K562 (cell line): ENCODE data around the gene HCN3. TPM values are rescaled to one million over a fixed set of nuclear protein-coding genes. Genes with fewer than 3 reads are reported as not detected.
A peak's percentile ranks its signal among the peaks of the same experiment; 100 is the strongest.

Source experiments
- ATF2 ChIP-seq: sonication (generic); formaldehyde crosslinking; IDR thresholded peaks from 2 replicates; pipeline ENCODE4 v1.8.1; 2022; ENCODE audit warnings: missing genetic modification reagents
- ELK3 ChIP-seq: fragments of 450-650 bp; formaldehyde crosslinking; IDR thresholded peaks from 2 replicates; pipeline ENCODE4 v1.4.0; 2020; ENCODE audit warnings: mild to moderate bottlenecking
- FOXA1 ChIP-seq: fragments of 450-650 bp; IDR thresholded peaks from 2 replicates; pipeline ENCODE4 v1.6.1; 2016; ENCODE audit warnings: mild to moderate bottlenecking, borderline replicate concordance
- GTF2E2 ChIP-seq: fragments of 200-800 bp; sonication (Bioruptor generic); IDR thresholded peaks from 2 replicates; pipeline ENCODE4 v1.6.1; 2016; ENCODE audit warnings: missing genetic modification characterization, missing compliant biosample characterization
- HDGF ChIP-seq: fragments of 450-650 bp; IDR thresholded peaks from 2 replicates; pipeline ENCODE4 v1.6.1; 2016
- HIVEP1 ChIP-seq: fragments of 250-450 bp; sonication (Bioruptor Pico); IDR thresholded peaks from 2 replicates; pipeline ENCODE4 v1.4.0; 2020; ENCODE audit warnings: mild to moderate bottlenecking
- HLTF ChIP-seq: fragments of 450-650 bp; IDR thresholded peaks from 2 replicates; pipeline ENCODE4 v1.6.1; 2016
- HMBOX1 ChIP-seq: sonication (generic); IDR thresholded peaks from 2 replicates; pipeline ENCODE4 v1.6.1; 2016
- MAFG ChIP-seq: fragments of 450-650 bp; conservative IDR thresholded peaks from 2 replicates; pipeline ENCODE4 v1.6.1; 2016; ENCODE audit warnings: missing genetic modification characterization, missing compliant biosample characterization
- NFE2 ChIP-seq: IDR thresholded peaks from 2 replicates; pipeline ENCODE4 v1.6.1; 2014; ENCODE audit warnings: antibody characterized with exemption, low read depth
- RFX1 ChIP-seq: fragments of 450-650 bp; IDR thresholded peaks from 2 replicates; pipeline ENCODE4 v1.6.1; 2016; ENCODE audit warnings: mild to moderate bottlenecking, moderate library complexity
- SREBF2 ChIP-seq: sonication (generic); formaldehyde crosslinking; IDR thresholded peaks from 2 replicates; pipeline ENCODE4 v1.4.0; 2020; ENCODE audit warnings: mild to moderate bottlenecking, missing genetic modification reagents
- THAP7 ChIP-seq: fragments of 250-450 bp; sonication (Bioruptor Pico); IDR thresholded peaks from 2 replicates; pipeline ENCODE4 v1.5.0; 2021
- TRIM28 ChIP-seq: fragments of 450-650 bp; IDR thresholded peaks from 2 replicates; pipeline ENCODE4 v1.6.1; 2017
- YBX1 ChIP-seq: fragments of 450-650 bp; IDR thresholded peaks from 2 replicates; pipeline ENCODE4 v1.7.1; 2016; ENCODE audit warnings: mild to moderate bottlenecking
- ZC3H8 ChIP-seq: fragments of 450-650 bp; IDR thresholded peaks from 2 replicates; pipeline ENCODE4 v1.6.1; 2017
- ZEB2 ChIP-seq: fragments of 450-650 bp; IDR thresholded peaks from 2 replicates; pipeline ENCODE4 v1.6.1; 2016
- ZNF395 ChIP-seq: fragments of 200-800 bp; sonication (Bioruptor generic); IDR thresholded peaks from 2 replicates; pipeline ENCODE4 v1.6.1; 2017; ENCODE audit warnings: missing genetic modification characterization, missing compliant biosample characterization
- ZNF584 ChIP-seq: fragments of 200-800 bp; sonication (Bioruptor generic); IDR thresholded peaks from 2 replicates; pipeline ENCODE4 v1.6.1; 2016; ENCODE audit warnings: low read depth, mild to moderate bottlenecking, missing genetic modification characterization, missing compliant biosample characterization
- polyA plus RNA-seq, 8 experiments: library from polyadenylated mRNA; depleted of rRNA in 4 of 8; stranded (reverse) in 5 of 8; unstranded in 3 of 8; fragments of >200 nt; fragmentation: Nextera tagmentation in 2 of 8; fragmentation: Illumina TruSeq in 1 of 8; extraction: Ambion mirVana in 2 of 8; extraction: Trizol in 1 of 8; gene quantifications; 2 replicates each; pipeline versions ENCODE4 v1.2.1 to v1.2.3, GENCODE V29; 2011 to 2014; ENCODE audit warnings: inconsistent platforms in 1 of 8, missing spikeins in 1 of 8
- total RNA-seq, 7 experiments: library from RNA; depleted of rRNA in 6 of 7; stranded (reverse); fragments of >200 nt in 6 of 7; fragmentation: Illumina TruSeq in 2 of 7; extraction: Trizol in 2 of 7; gene quantifications; 2 replicates each; pipeline versions ENCODE4 v1.2.1 to v1.2.3, GENCODE V29; 2011 to 2021; ENCODE audit warnings: low replicate concordance in 1 of 7
- TF ChIP-seq, protein P1 (sequence below): fragments of 250-450 bp; sonication (Bioruptor Pico); IDR thresholded peaks from 2 replicates; pipeline ENCODE4 v1.9.0; 2021; ENCODE audit warnings: mild to moderate bottlenecking
- TF ChIP-seq, protein P2 (sequence below): fragments of 450-650 bp; IDR thresholded peaks from 2 replicates; pipeline ENCODE4 v1.6.1; 2018; ENCODE audit not compliant: partially characterized antibody

The HCN3 gene
- total and polyA plus RNA-seq, 9 of the 15 experiments (the other 6 are each of a cell fraction or from before 2014, with no cell fraction given): 0.91 to 9.7 (median 3.9) TPM

DNA sequence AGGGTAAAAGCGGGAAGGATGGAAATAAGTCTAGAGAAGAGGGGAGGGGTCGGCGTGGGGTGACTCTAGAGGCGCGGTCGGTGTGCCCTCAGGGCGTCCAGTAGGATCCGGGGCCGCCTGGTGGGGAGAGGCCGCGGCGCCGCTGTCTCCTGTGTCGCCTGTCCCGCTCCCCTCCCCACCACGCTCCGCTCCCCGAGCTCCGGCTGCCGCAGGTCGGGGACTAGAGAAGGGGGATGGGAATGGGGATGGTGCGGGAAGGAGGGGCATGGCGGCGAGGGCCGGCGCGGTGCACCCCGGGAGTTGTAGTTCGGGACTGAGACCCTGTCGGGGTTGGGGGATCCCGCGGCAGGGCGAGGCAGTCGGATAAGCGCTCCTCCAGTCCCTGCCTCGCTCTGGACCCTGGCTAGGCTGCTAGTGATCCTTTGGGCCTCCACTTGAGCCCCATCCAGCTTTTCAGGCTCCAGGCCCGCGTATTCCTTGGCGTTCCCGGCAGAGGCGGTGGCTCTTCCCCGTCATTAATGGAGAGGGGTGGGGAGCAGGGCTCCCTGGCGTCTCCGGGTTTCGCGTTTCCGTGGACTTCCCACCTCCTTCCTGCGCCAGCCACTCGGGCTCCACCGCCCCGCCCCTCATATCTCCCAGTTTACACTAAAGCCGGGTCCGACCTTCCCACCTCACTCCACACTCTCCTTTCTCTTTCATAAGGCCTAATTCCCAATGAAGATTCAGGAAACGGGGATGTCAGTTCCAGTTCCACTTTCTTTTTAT, 21.8 kb upstream of the HCN3 start, which contains the start of gene ENTREP3 (continued):
- TF ChIP-seq HIVEP1 (CRISPR knock-in tag) (no peak), NFE2 (no peak), THAP7 (CRISPR knock-in tag) (no peak), HDGF (no peak), HLTF (no peak), ZNF584 (CRISPR knock-in tag) (no peak), ZNF395 (CRISPR knock-in tag) (no peak), TRIM28 (no peak), MAFG (tag) (no peak), RFX1 (no peak), GTF2E2 (tag) (no peak), HMBOX1 (0 out of 2 replicates have a peak, but pooled peaks have one; percentile 33), ZEB2 (no peak), SREBF2 (CRISPR knock-in tag) (no peak), YBX1 (no peak), ELK3 (no peak), ZC3H8 (no peak), ATF2 (no peak), FOXA1 (no peak)
- TF ChIP-seq, protein P1, sequence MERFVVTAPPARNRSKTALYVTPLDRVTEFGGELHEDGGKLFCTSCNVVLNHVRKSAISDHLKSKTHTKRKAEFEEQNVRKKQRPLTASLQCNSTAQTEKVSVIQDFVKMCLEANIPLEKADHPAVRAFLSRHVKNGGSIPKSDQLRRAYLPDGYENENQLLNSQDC (CRISPR knock-in tag): no peak
- TF ChIP-seq, protein P2, sequence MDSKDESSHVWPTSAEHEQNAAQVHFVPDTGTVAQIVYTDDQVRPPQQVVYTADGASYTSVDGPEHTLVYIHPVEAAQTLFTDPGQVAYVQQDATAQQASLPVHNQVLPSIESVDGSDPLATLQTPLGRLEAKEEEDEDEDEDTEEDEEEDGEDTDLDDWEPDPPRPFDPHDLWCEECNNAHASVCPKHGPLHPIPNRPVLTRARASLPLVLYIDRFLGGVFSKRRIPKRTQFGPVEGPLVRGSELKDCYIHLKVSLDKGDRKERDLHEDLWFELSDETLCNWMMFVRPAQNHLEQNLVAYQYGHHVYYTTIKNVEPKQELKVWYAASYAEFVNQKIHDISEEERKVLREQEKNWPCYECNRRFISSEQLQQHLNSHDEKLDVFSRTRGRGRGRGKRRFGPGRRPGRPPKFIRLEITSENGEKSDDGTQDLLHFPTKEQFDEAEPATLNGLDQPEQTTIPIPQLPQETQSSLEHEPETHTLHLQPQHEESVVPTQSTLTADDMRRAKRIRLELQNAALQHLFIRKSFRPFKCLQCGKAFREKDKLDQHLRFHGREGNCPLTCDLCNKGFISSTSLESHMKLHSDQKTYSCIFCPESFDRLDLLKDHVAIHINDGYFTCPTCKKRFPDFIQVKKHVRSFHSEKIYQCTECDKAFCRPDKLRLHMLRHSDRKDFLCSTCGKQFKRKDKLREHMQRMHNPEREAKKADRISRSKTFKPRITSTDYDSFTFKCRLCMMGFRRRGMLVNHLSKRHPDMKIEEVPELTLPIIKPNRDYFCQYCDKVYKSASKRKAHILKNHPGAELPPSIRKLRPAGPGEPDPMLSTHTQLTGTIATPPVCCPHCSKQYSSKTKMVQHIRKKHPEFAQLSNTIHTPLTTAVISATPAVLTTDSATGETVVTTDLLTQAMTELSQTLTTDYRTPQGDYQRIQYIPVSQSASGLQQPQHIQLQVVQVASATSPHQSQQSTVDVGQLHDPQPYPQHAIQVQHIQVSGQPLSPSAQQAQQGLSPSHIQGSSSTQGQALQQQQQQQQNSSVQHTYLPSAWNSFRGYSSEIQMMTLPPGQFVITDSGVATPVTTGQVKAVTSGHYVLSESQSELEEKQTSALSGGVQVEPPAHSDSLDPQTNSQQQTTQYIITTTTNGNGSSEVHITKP: no peak
